H1 (cell line): ENCODE results near the gene NGFR.

Experiments
- CTCF ChIP-seq, 3 experiments: IDR thresholded peaks; 1 replicate in 2 of 3; 2 replicates in 1 of 3; pipeline versions ENCODE4 v1.5.1 to v1.6.1; 2011; ENCODE audit warnings: low read length in 3 of 3, mild to moderate bottlenecking in 3 of 3, inconsistent platforms in 2 of 3, low read depth in 1 of 3, moderate library complexity in 1 of 3; ENCODE audit not compliant: insufficient read depth in 1 of 3; ENCODE audit errors: control extremely low read depth in 1 of 3
- POLR2AphosphoS5 ChIP-seq: IDR thresholded peaks from 2 replicates; pipeline ENCODE4 v1.6.1; 2011; ENCODE audit warnings: low read depth, low read length
- RAD21 ChIP-seq, 2 experiments: IDR thresholded peaks in 1 of 2; conservative IDR thresholded peaks in 1 of 2; 2 replicates each; pipeline ENCODE4 v1.6.1; 2011; ENCODE audit warnings: low read depth in 2 of 2, low read length in 2 of 2, improper control_type of control experiment in 1 of 2, inconsistent platforms in 1 of 2, mild to moderate bottlenecking in 1 of 2, moderate library complexity in 1 of 2

GRCh38 chr17:49518346-49519078 is 23.4 kb downstream of the NGFR start:
- no peak for TF ChIP-seq CTCF (IDR thresholded peaks at IDR 0.05; ENCODE audit: control extremely low read depth in 1 of 3, insufficient read depth in 1 of 3, low read depth in 1 of 3, low read length in 3 of 3)
- no peak for TF ChIP-seq POLR2AphosphoS5
- no peak for TF ChIP-seq RAD21 (IDR thresholded peaks at IDR 0.05 in 1 of 2, conservative IDR thresholded peaks at IDR 0.05 in 1 of 2; ENCODE audit: low read depth in 2 of 2, low read length in 2 of 2)
